GM21576 (cell line): ENCODE results near the gene ETS1.

Source experiments
- ATAC-seq: cut with Tn5 transposase; IDR thresholded peaks from one replicate; pipeline ENCODE4 v1.9.1; 2021; ENCODE audit warnings: mild to moderate bottlenecking, moderate library complexity; ENCODE audit not compliant: unreplicated experiment

ETS1 gene

DNA sequence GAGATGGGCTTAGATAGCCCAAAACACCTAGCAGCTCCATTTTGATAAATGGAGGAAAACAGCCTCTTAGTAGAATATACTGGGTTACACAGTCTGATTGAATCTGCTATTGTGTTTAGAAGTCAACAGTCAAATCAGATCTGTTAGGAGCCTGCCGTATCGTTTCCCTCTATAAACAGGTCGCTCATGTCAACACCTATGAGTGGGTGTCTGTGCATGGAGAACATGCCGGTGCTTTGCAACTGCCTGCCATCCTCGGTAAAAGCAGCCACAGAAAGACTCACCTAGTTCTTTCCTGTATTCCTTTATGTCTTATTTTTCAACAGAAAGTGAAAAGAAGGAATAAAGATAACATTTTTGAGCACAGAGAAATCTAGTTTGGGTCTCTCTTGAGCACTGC lies 99.4 kb downstream of the ETS1 start:
- no peak for ATAC-seq

DNA sequence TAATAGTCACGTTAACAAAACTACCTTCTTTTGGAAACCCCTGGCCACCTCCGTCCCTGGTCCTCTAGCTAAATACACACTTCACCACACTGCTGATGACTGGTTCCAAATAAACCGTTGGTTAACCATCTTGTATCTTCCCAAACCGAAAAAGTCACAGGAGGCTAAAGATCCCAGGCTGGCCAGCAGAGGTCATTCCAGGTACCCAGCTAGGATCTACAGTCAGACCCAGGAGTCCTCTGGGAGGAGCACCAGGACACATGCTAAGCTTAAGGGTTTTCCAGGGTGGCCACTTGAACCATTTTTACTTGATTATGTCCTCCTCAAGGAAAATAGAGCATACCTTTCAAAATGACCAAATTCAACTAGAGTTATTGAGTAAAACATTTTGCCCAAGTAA lies 103.2 kb downstream of the ETS1 start:
- no peak for ATAC-seq

- peak; percentile 71 for ATAC-seq
Observed at GRCh38 chr11:128483211-128483788, 104.1 kb downstream of the ETS1 start.

DNA sequence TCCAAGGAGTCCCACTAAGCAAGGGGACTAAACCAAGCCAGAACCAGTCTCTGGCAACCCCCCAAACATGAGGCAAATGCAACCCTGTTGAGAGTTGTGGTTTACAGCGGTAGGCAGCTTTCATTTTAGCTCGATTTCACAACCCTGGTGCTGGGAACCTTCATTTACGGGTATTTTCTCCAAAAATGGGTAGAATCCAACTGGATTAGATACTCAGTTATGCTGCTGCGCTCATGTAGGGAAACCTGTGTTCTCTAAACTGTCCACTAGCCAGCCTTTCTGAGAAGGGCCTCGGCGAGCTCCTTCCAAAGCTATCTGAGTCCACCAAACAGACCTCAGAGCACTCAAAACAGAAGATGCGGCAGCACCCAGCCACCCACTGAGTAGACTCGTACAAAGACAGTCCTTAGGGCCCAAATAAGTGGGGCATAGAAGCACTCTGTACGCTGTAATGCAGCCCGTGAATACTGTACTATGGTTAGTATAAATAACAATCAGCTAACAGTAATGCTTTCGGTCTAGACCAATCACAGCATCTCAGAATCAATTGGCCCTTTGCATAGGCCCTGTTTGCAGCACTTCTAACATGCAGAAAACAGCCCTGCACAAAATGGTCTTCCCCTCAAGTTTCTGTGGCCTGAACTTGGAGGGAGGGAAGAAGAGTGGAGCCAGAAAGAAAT lies 104.7 kb downstream of the ETS1 start:
- ATAC-seq, result peak; percentile 45

GRCh38 chr11:128482092-128482491 lies 105.3 kb downstream of the ETS1 start:
- ATAC-seq, result no peak

GRCh38 chr11:128481135-128481534 lies 106.2 kb downstream of the ETS1 start:
- no peak for ATAC-seq

- ATAC-seq, result no peak
Observed at GRCh38 chr11:128480665-128481064, 106.7 kb downstream of the ETS1 start.

- ATAC-seq, result no peak
Observed at GRCh38 chr11:128480066-128480465, 107.3 kb downstream of the ETS1 start.

- no peak for ATAC-seq
Observed at GRCh38 chr11:128479144-128479543, 108.2 kb downstream of the ETS1 start.

GRCh38 chr11:128478305-128478704 lies 109.1 kb downstream of the ETS1 start:
- no peak for ATAC-seq

- no peak for ATAC-seq
Observed at GRCh38 chr11:128477811-128478210, 109.5 kb downstream of the ETS1 start.

GRCh38 chr11:128477278-128477677 lies 110.1 kb downstream of the ETS1 start:
- no peak for ATAC-seq

- ATAC-seq, result no peak
Observed at GRCh38 chr11:128476729-128477128, 110.6 kb downstream of the ETS1 start.

- no peak for ATAC-seq
Observed at GRCh38 chr11:128476049-128476448, 111.3 kb downstream of the ETS1 start.

- ATAC-seq, result no peak
Observed at GRCh38 chr11:128474036-128474874, 113.1 kb downstream of the ETS1 start.

- ATAC-seq, result peak; percentile 12
Observed at GRCh38 chr11:128473636-128474035, 113.7 kb downstream of the ETS1 start.

GRCh38 chr11:128472128-128473089 lies 114.9 kb downstream of the ETS1 start:
- peak; percentile 39 for ATAC-seq

DNA sequence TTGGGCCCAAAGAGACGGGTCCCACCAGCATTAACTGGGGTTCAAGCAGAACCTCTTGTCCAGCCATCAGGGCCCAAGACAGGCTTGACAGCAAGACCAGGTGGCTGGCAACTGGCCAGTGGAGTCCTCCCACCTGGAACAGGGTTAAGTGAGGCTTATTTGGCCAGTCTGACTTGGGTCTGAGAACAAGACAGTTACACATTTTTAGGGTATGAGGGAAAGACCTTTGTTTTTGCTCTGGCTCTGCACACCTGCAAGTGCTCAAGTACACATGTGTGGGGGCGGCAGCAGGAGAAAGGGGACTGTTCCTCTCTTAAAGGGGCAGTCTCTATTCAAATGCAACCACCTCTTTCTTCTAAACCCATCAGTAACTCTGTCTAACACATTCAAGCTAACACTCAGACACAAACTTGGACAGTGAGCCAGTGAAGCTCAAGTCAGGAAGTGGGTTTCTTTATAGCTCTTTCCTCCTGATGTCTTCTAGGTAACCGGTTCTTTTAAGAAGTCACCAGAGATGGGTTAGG lies 116.2 kb downstream of the ETS1 start:
- peak; percentile 46 for ATAC-seq

GRCh38 chr11:128470081-128470480 lies 117.3 kb downstream of the ETS1 start:
- ATAC-seq, result no peak

DNA sequence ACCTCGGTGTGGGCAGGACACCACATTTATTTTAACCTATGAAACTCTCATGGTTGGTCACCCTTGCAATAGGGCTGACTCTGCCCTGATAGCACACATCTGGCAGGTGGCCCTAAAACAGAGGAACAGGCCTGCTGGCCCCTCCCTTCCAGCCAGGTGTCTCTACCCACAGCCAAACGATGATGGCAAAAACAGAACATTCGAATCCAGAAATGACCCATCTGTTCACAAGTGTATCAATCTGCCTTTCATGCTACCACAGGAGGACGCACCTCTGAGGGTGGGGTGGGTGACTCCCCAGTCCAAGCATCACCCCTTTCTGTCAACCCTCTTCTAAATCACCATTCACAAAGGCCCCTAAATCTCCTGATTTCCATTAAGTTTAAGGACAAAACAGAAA lies 118.1 kb downstream of the ETS1 start:
- ATAC-seq, result peak; percentile 48

GRCh38 chr11:128468111-128468510 lies 119.2 kb downstream of the ETS1 start:
- ATAC-seq, result no peak
